ENCODE results near the gene OR2V2.

OR2V2 gene

GRCh38 chr5:181190711-181191525, 43.5 kb downstream of the OR2V2 start:
- WGBS (ENCODE audit: insufficient coverage): under 1% methylated on average over 59 of the region's 66 CpGs
- Histone ChIP-seq H3K27me3 (replicated peaks in 2 of 5; ENCODE audit: control insufficient read depth in 4 of 5, insufficient read depth in 5 of 5, low read length in 4 of 5) (peaks cover 0 to 2% (median 0%) of the 10 kb centered on the region in 5 experiments), H3K36me3 (ENCODE audit: control insufficient read depth in 4 of 4, insufficient read depth in 4 of 4, low read length in 3 of 4) (no peaks in the 10 kb centered on the region), H3K9me3 (ENCODE audit: control extremely low read depth in 1 of 5, control insufficient read depth in 4 of 5, insufficient read depth in 2 of 5, low read depth in 1 of 5, low read length in 4 of 5) (no peaks in the 10 kb centered on the region), H3K27ac (ENCODE audit: insufficient read depth in 1 of 2, low read depth in 1 of 2, low read length in 2 of 2, poor library complexity in 1 of 2, severe bottlenecking in 2 of 2) (peak overlapping the region in 1 of 2 experiments; percentile 64), H3K4me1 (ENCODE audit: control extremely low read depth in 1 of 4, control insufficient read depth in 4 of 4, insufficient read depth in 4 of 4, low read length in 3 of 4) (peaks cover 0 to 39% (median 29%) of the 10 kb centered on the region in 4 experiments), H3K4me3 (ENCODE audit: control insufficient read depth in 1 of 7, extremely low read depth in 1 of 7, insufficient read depth in 4 of 7, low read depth in 2 of 7, low read length in 6 of 7) (peak overlapping the region; percentile 85 to 99 (median 91))
- CTCF ChIA-PET: interaction anchor here (0.7 to 9.9 kb wide), 10 partner anchors 8 to 69 kb away, joined by 3 to 105 read pairs (median 4); partner anchors contain the start of genes TRIM52 and TRIM7
- POLR2A ChIA-PET: interaction anchor here (0.6 to 1.2 kb wide), 9 partner anchors 13 to 389 kb away, joined by 3 to 10 read pairs (median 4); partner anchors contain the start of genes RACK1, TRIM52 and TRIM7
- DNase-seq: peak in 2 of 3 donors; percentile 50 to 62

GRCh38 chr5:181191526-181192336, 44.3 kb downstream of the OR2V2 start:
- CTCF ChIA-PET: interaction anchor here (0.7 to 9.9 kb wide), 7 partner anchors 8 to 58 kb away, joined by 3 to 105 read pairs (median 3); partner anchors contain the start of genes TRIM41 and TRIM7
- 0% methylated on average over 48 of the region's 64 CpGs for WGBS (ENCODE audit: insufficient coverage)

GRCh38 chr5:181192337-181193046, 45.1 kb downstream of the OR2V2 start:
- Histone ChIP-seq H3K4me1 (ENCODE audit: control extremely low read depth in 1 of 4, control insufficient read depth in 4 of 4, insufficient read depth in 4 of 4, low read length in 3 of 4) (peaks cover 0 to 37% (median 26%) of the 10 kb centered on the region in 4 experiments), H3K36me3 (ENCODE audit: control insufficient read depth in 4 of 4, insufficient read depth in 4 of 4, low read length in 3 of 4) (no peaks in the 10 kb centered on the region), H3K27ac (ENCODE audit: insufficient read depth in 1 of 2, low read depth in 1 of 2, low read length in 2 of 2, poor library complexity in 1 of 2, severe bottlenecking in 2 of 2) (peak overlapping the region; percentile 15 to 75), H3K4me3 (ENCODE audit: control insufficient read depth in 1 of 7, extremely low read depth in 1 of 7, insufficient read depth in 4 of 7, low read depth in 2 of 7, low read length in 6 of 7) (peak overlapping the region; percentile 52 to 98 (median 90)), H3K27me3 (replicated peaks in 2 of 5; ENCODE audit: control insufficient read depth in 4 of 5, insufficient read depth in 5 of 5, low read length in 4 of 5) (peaks cover 0 to 2% (median 0%) of the 10 kb centered on the region in 5 experiments), H3K9me3 (ENCODE audit: control extremely low read depth in 1 of 5, control insufficient read depth in 4 of 5, insufficient read depth in 2 of 5, low read depth in 1 of 5, low read length in 4 of 5) (no peaks in the 10 kb centered on the region)
- WGBS (ENCODE audit: insufficient coverage): 61% methylated on average over 7 of the region's 12 CpGs
- ChIA-PET CTCF (interaction anchor here (0.9 to 9.9 kb wide), 5 partner anchors 8 to 48 kb away, joined by 3 to 105 read pairs (median 3); partner anchors contain the start of genes TRIM41 and TRIM7), POLR2A (interaction anchor here (1.0 to 1.2 kb wide), 4 partner anchors 11 to 52 kb away, joined by 3 to 10 read pairs (median 6); partner anchors contain the start of genes RACK1 and TRIM7)
- DNase-seq: no peak

More at GRCh38 chr5:181191526-181192336, 44.3 kb downstream of the OR2V2 start:
- POLR2A ChIA-PET: interaction anchor here (0.6 to 1.2 kb wide), 8 partner anchors 12 to 390 kb away, joined by 3 to 10 read pairs (median 4); partner anchors contain the start of genes RACK1, TRIM52 and TRIM7
- Histone ChIP-seq H3K27me3 (replicated peaks in 2 of 5; ENCODE audit: control insufficient read depth in 4 of 5, insufficient read depth in 5 of 5, low read length in 4 of 5) (peaks cover 0 to 2% (median 0%) of the 10 kb centered on the region in 5 experiments), H3K9me3 (ENCODE audit: control extremely low read depth in 1 of 5, control insufficient read depth in 4 of 5, insufficient read depth in 2 of 5, low read depth in 1 of 5, low read length in 4 of 5) (no peaks in the 10 kb centered on the region), H3K27ac (ENCODE audit: insufficient read depth in 1 of 2, low read depth in 1 of 2, low read length in 2 of 2, poor library complexity in 1 of 2, severe bottlenecking in 2 of 2) (peak overlapping the region; percentile 15 to 75), H3K4me1 (ENCODE audit: control extremely low read depth in 1 of 4, control insufficient read depth in 4 of 4, insufficient read depth in 4 of 4, low read length in 3 of 4) (peaks cover 0 to 39% (median 28%) of the 10 kb centered on the region in 4 experiments), H3K4me3 (ENCODE audit: control insufficient read depth in 1 of 7, extremely low read depth in 1 of 7, insufficient read depth in 4 of 7, low read depth in 2 of 7, low read length in 6 of 7) (peak overlapping the region; percentile 85 to 99 (median 91)), H3K36me3 (ENCODE audit: control insufficient read depth in 4 of 4, insufficient read depth in 4 of 4, low read length in 3 of 4) (no peaks in the 10 kb centered on the region)
- DNase-seq: peak; percentile 93 to 96 (median 95)

GRCh38 chr5:181193656-181194055, 46.3 kb downstream of the OR2V2 start:
- Histone ChIP-seq H3K27ac (ENCODE audit: insufficient read depth in 1 of 2, low read depth in 1 of 2, low read length in 2 of 2, poor library complexity in 1 of 2, severe bottlenecking in 2 of 2) (no peak overlapping the region), H3K4me1 (ENCODE audit: control extremely low read depth in 1 of 4, control insufficient read depth in 4 of 4, insufficient read depth in 4 of 4, low read length in 3 of 4) (peaks cover 0 to 37% (median 24%) of the 10 kb centered on the region in 4 experiments), H3K36me3 (ENCODE audit: control insufficient read depth in 4 of 4, insufficient read depth in 4 of 4, low read length in 3 of 4) (no peaks in the 10 kb centered on the region), H3K27me3 (replicated peaks in 2 of 5; ENCODE audit: control insufficient read depth in 4 of 5, insufficient read depth in 5 of 5, low read length in 4 of 5) (peaks cover 0 to 2% (median 0%) of the 10 kb centered on the region in 5 experiments), H3K9me3 (ENCODE audit: control extremely low read depth in 1 of 5, control insufficient read depth in 4 of 5, insufficient read depth in 2 of 5, low read depth in 1 of 5, low read length in 4 of 5) (no peaks in the 10 kb centered on the region), H3K4me3 (ENCODE audit: control insufficient read depth in 1 of 7, extremely low read depth in 1 of 7, insufficient read depth in 4 of 7, low read depth in 2 of 7, low read length in 6 of 7) (no peak overlapping the region)
- WGBS (ENCODE audit: insufficient coverage): 100% methylated on average over 1 of the region's 2 CpGs
- no peak for DNase-seq
- CTCF ChIA-PET: interaction anchor here (2.3 to 9.9 kb wide), 2 partner anchors 9 to 12 kb away, joined by 9 to 105 read pairs; partner anchors contain the start of gene TRIM7
- POLR2A ChIA-PET: no interaction called here

GRCh38 chr5:181194489-181195248, 47.3 kb downstream of the OR2V2 start:
- no peak overlapping the region for H3K4me3 ChIP-seq (ENCODE audit: control insufficient read depth in 1 of 7, extremely low read depth in 1 of 7, insufficient read depth in 4 of 7, low read depth in 2 of 7, low read length in 6 of 7)

More at GRCh38 chr5:181194489-181195248, 47.3 kb downstream of the OR2V2 start:
- H3K27me3 ChIP-seq (replicated peaks in 2 of 5; ENCODE audit: control insufficient read depth in 4 of 5, insufficient read depth in 5 of 5, low read length in 4 of 5): peaks cover 0 to 3% (median 0%) of the 10 kb centered on the region in 5 experiments
- no peaks in the 10 kb centered on the region for H3K36me3 ChIP-seq (ENCODE audit: control insufficient read depth in 4 of 4, insufficient read depth in 4 of 4, low read length in 3 of 4)
- 87% methylated on average over 18 of the region's 21 CpGs for WGBS (ENCODE audit: insufficient coverage)
- CTCF ChIA-PET: interaction anchor here (2.3 to 9.9 kb wide), 2 partner anchors 10 to 11 kb away, joined by 9 to 105 read pairs; partner anchors contain the start of gene TRIM7
- POLR2A ChIA-PET: interaction anchor here (0.6 kb wide), 1 partner anchor 12 kb away, joined by 4 read pairs; no protein-coding TSS in a partner anchor
- H3K27ac ChIP-seq (ENCODE audit: insufficient read depth in 1 of 2, low read depth in 1 of 2, low read length in 2 of 2, poor library complexity in 1 of 2, severe bottlenecking in 2 of 2): no peak overlapping the region
- H3K4me1 ChIP-seq (ENCODE audit: control extremely low read depth in 1 of 4, control insufficient read depth in 4 of 4, insufficient read depth in 4 of 4, low read length in 3 of 4): peaks cover 0 to 29% (median 18%) of the 10 kb centered on the region in 4 experiments
- H3K9me3 ChIP-seq (ENCODE audit: control extremely low read depth in 1 of 5, control insufficient read depth in 4 of 5, insufficient read depth in 2 of 5, low read depth in 1 of 5, low read length in 4 of 5): no peaks in the 10 kb centered on the region
- DNase-seq: no peak
